ENCODE measurements around the gene UBE2E2.

The UBE2E2 gene

DNA sequence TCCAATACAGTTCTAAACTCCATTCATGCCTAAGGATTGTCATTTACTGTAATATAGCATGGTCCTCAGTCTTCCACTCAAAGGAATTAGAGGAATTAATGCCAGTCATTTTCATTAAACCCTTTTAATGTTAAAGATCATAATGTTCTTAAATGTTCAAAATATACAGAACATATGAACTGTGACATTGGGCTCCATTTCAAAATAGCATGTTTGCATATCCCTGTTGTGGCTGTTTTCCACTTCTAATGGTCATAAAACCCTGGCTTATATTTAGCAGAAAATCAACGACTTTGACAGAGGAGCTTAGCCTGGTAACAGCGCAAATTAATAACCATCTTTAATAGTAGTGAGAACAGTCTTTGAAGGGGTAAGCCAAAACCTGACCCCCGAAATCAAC, 260.7 kb downstream of the UBE2E2 start:
- Histone ChIP-seq H3K9me3 (ENCODE audit: insufficient read depth, low read length, severe bottlenecking) (peaks cover 2% of the 10 kb centered on the region), H3K9ac (ENCODE audit: low read depth, low read length) (no peak overlapping the region), H3K4me3 (ENCODE audit: low read depth in 1 of 2, low read length in 2 of 2) (no peak overlapping the region), H3K27ac (ENCODE audit: low read length) (no peak overlapping the region), H3K27me3 (ENCODE audit: insufficient read depth, low read length, poor library complexity) (no peaks in the 10 kb centered on the region), H4K20me1 (ENCODE audit: insufficient read depth, low read length) (no peaks in the 10 kb centered on the region), H3K79me2 (ENCODE audit: insufficient read depth, low read length) (no peaks in the 10 kb centered on the region), H2AFZ (ENCODE audit: low read depth, low read length) (no peak overlapping the region), H3K36me3 (ENCODE audit: insufficient read depth, low read length) (no peaks in the 10 kb centered on the region), H3K4me2 (ENCODE audit: insufficient read depth, low read length) (no peak overlapping the region), H3K4me1 (ENCODE audit: insufficient read depth, low read length) (no peaks in the 10 kb centered on the region)
- TF ChIP-seq EZH2 (IDR thresholded peaks at IDR 0.05; ENCODE audit: borderline replicate concordance, low read depth, low read length, severe bottlenecking), result no peak
- TF ChIP-seq, protein P1, sequence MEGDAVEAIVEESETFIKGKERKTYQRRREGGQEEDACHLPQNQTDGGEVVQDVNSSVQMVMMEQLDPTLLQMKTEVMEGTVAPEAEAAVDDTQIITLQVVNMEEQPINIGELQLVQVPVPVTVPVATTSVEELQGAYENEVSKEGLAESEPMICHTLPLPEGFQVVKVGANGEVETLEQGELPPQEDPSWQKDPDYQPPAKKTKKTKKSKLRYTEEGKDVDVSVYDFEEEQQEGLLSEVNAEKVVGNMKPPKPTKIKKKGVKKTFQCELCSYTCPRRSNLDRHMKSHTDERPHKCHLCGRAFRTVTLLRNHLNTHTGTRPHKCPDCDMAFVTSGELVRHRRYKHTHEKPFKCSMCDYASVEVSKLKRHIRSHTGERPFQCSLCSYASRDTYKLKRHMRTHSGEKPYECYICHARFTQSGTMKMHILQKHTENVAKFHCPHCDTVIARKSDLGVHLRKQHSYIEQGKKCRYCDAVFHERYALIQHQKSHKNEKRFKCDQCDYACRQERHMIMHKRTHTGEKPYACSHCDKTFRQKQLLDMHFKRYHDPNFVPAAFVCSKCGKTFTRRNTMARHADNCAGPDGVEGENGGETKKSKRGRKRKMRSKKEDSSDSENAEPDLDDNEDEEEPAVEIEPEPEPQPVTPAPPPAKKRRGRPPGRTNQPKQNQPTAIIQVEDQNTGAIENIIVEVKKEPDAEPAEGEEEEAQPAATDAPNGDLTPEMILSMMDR (IDR thresholded peaks at IDR 0.05; ENCODE audit: borderline replicate concordance, extremely low read depth, low read length, poor library complexity, severe bottlenecking), result no peak
- ATAC-seq (ENCODE audit: insufficient read depth, low read depth) (no peak), DNase-seq (no peak)

DNA sequence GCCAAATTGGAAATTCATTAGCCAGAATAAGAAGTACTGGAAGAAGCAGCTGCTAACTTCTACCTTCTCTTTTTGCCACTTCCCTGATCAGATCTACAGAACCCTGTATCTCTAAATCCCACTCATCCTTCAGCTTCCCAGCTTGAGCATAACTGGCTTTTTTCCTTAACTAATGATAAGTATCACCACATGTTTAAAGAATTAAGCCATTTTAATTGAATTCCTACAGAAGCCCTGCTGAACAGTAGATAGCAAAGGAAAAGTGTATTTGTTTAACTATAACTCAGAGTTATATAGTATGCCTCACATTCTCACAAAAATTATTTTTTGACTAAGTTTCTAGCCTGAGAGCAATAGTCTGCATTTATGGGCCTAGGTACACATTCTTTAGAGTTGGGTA, 262.4 kb downstream of the UBE2E2 start:
- Histone ChIP-seq H3K4me1 (ENCODE audit: insufficient read depth, low read length) (no peaks in the 10 kb centered on the region), H3K9me3 (ENCODE audit: insufficient read depth, low read length, severe bottlenecking) (peaks cover 2% of the 10 kb centered on the region), H3K79me2 (ENCODE audit: insufficient read depth, low read length) (no peaks in the 10 kb centered on the region), H3K27me3 (ENCODE audit: insufficient read depth, low read length, poor library complexity) (no peaks in the 10 kb centered on the region), H3K27ac (ENCODE audit: low read length) (no peak overlapping the region), H3K9ac (ENCODE audit: low read depth, low read length) (no peak overlapping the region), H4K20me1 (ENCODE audit: insufficient read depth, low read length) (no peaks in the 10 kb centered on the region), H2AFZ (ENCODE audit: low read depth, low read length) (no peak overlapping the region), H3K4me2 (ENCODE audit: insufficient read depth, low read length) (no peak overlapping the region), H3K36me3 (ENCODE audit: insufficient read depth, low read length) (no peaks in the 10 kb centered on the region), H3K4me3 (ENCODE audit: low read depth in 1 of 2, low read length in 2 of 2) (no peak overlapping the region)
- DNase-seq (no peak), ATAC-seq (ENCODE audit: insufficient read depth, low read depth) (no peak)
- TF ChIP-seq EZH2 (IDR thresholded peaks at IDR 0.05; ENCODE audit: borderline replicate concordance, low read depth, low read length, severe bottlenecking), result no peak
- TF ChIP-seq, protein P1 (IDR thresholded peaks at IDR 0.05; ENCODE audit: borderline replicate concordance, extremely low read depth, low read length, poor library complexity, severe bottlenecking), result no peak

DNA sequence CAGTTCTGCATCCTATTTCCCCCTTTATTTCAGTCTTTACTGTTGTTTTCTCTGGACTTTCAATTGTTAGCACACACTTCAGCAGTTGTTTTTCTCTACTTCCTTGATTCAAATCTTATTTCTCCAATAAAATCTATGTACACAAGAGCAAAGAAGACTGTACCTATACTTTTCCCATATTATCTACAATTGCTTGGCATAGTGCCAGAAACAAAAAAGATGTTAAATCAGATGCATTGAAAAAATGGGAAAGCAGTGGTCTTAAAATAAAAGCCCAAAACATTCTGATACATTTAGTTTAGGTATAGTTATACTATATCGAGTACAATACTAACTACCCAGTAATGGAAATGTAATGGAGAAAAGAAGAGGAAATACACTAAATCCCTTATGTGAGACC, 265.1 kb downstream of the UBE2E2 start:
- Histone ChIP-seq H3K4me3 (ENCODE audit: low read depth in 1 of 2, low read length in 2 of 2) (no peak overlapping the region), H3K9ac (ENCODE audit: low read depth, low read length) (no peak overlapping the region), H3K4me1 (ENCODE audit: insufficient read depth, low read length) (no peaks in the 10 kb centered on the region), H3K79me2 (ENCODE audit: insufficient read depth, low read length) (no peaks in the 10 kb centered on the region), H2AFZ (ENCODE audit: low read depth, low read length) (no peak overlapping the region), H3K9me3 (ENCODE audit: insufficient read depth, low read length, severe bottlenecking) (peaks cover 2% of the 10 kb centered on the region), H4K20me1 (ENCODE audit: insufficient read depth, low read length) (no peaks in the 10 kb centered on the region), H3K27ac (ENCODE audit: low read length) (no peak overlapping the region), H3K4me2 (ENCODE audit: insufficient read depth, low read length) (no peak overlapping the region), H3K27me3 (ENCODE audit: insufficient read depth, low read length, poor library complexity) (no peaks in the 10 kb centered on the region), H3K36me3 (ENCODE audit: insufficient read depth, low read length) (no peaks in the 10 kb centered on the region)
- ATAC-seq (ENCODE audit: insufficient read depth, low read depth) (no peak), DNase-seq (no peak)
- no peak for TF ChIP-seq EZH2 (IDR thresholded peaks at IDR 0.05; ENCODE audit: borderline replicate concordance, low read depth, low read length, severe bottlenecking)
- TF ChIP-seq, protein P1 (IDR thresholded peaks at IDR 0.05; ENCODE audit: borderline replicate concordance, extremely low read depth, low read length, poor library complexity, severe bottlenecking), result no peak
